GM19238 (cell line): ENCODE measurements around the gene ECHS1.
A peak's percentile ranks its signal among the peaks of the same experiment; 100 is the strongest.
"Not testable (repeated sequence)": the region's sequence is repeated elsewhere in the genome, so short reads cannot be mapped to it uniquely, and the experiment has no call there.

ENCODE experiments used
- DNase-seq: peaks from one replicate; pipeline ENCODE4 v3.0.0; 2011; ENCODE audit warnings: low spot score; ENCODE audit not compliant: insufficient read length

Gene ECHS1

DNA sequence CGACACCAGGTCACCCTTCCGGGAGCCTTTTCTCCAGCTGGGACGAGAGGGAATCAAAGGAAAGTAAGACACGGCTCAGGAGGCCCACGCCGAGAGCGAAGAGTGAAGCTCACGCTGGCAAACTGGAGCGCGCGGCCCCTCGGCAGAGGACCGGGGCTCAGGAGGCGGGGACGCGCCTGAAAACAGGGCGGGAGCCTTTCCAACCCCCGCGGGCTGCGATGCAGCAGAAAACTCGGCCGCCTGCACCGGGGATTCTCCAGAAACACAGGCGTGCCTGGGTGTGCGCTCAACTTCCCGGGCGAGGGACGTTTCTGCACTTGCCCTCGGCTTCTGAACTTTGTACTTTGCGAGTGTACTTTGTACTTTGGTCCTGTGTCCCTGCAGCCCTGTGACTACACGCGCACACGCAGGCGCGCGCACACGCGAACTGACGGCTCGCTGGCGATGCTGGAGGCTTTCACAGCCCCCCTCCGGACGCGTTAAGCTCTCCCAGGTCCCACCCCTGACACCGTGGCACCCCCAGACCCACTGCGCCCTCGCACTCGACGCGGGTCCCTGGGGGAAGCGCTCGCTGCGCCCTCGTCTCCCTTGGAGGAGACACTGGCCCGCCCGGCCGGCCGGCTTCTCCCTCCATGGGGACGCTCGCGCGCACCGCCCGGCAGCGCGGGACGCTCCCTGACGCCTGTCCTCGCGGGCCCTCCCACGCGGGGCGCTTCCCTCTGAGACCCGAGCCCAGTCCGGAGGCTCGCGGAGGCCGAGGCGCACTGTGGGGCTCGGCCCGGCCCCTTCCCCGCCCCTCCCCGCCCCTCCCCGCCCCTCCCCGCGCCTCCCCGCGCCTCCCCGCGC, 5.3 kb upstream of the ECHS1 start:
- DNase-seq: peak; percentile 60

DNA sequence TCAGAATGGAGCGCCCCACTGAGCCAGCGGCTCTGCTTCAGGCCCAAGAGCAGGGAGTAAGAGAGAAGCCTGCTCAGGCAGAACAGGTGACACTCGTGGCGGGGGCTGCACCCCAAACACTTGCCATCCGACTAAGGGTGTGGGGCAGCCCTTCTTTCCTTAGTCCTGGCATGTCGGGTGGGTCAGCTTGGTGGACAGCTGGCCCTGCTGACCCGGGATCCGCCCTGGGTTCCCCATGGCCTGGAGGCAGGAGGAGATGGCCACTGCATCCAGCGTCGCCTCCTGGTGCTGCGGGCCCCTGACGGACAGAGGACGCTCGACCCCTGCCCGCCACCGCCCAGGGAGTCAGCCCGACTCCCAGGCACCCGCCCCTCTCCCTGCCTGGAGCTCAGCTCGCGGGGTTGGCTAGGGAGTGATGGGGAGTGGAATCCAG, 4.7 kb upstream of the ECHS1 start:
- no peak for DNase-seq

DNA sequence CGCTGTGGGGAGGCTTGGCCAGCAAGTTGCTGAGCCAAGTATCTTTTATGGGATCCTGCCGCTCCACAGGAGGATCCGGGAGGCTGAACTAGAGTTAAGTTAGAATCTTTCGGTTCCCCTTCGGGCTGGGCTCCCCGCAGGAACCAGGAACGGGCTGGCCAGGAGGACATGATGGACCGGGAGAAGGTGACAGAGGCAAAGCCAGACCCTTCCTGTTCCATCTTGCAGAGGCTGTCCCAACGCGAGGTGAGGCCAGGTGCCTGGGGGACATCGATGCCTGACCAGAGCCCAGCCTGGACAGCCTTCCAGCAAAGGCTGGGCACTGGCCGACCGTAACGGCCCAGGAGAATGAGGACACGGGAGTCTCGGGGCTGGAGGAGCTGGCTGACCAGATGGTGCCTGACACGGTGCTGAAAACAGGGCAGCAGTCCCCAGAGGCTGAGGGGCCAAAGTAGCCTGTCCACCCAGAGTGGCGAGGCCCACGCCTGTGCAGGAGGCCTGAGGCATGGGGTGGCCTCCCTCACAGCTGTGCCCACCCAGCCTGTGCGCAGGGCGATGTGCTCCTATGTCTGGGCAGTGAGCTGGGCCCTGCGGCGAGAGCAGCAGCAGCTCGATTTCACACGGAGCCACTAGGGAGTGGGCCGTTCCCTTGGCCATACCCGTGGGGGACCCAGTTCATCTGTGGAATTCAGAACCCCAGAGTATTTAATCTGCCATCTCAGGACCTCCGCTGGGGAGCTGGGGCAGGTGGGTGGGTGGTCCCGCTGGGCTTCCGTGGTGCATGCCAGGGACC, 4.1 kb upstream of the ECHS1 start:
- DNase-seq: no peak

DNA sequence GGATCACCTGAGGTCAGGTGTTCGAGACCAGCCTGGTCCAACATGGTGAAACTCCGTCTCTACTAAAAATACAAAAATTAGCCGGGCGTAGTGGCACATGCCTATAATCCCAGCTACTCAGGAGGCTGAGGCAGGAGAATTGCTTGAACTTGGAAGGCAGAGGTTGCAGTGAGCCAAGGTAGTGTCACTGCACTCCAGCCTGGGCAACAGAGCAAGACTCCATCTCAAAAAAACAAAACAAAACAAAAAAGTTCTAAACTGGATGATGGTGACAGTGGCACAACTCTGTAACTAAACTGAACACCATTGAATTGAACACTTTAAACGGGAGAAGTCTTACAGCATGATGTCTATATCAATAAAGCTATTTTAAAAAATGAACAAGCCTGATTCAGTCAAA, 3.0 kb upstream of the ECHS1 start:
- DNase-seq: not testable (repeated sequence)

DNA sequence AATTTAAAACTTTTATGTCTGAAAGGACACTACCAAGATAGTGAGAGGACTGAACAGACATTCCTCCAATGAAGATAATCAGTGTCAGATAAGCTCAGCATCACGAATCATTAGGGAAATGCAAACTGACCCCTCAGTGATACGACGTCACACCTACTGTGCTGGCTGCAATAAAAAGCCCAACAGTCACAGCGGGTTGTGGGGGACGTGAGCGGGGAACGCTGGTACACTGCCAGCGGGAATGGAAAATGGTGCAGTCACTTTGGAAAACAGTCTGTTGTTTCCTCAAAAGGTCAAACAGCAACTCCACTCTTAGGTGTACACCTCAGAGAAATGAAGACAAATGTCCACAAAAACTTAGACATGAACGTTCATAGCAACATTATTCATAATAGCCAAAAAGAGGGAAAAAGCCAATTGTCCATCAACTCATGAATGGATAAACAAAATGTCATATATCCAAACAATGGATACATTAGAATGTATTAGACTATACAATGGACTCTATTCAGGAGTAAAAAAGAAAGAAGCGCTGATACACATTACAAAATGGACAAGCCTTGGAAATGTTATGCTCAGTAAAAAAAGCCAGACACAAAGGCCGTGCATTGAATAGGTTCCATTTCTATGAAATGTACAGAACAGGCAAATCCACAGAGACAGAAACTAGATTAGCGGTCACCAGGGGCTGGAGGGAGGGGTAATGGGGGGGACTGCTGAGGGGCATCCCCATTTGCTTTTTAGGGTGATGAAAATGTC, 2.4 kb upstream of the ECHS1 start:
- no peak for DNase-seq

DNA sequence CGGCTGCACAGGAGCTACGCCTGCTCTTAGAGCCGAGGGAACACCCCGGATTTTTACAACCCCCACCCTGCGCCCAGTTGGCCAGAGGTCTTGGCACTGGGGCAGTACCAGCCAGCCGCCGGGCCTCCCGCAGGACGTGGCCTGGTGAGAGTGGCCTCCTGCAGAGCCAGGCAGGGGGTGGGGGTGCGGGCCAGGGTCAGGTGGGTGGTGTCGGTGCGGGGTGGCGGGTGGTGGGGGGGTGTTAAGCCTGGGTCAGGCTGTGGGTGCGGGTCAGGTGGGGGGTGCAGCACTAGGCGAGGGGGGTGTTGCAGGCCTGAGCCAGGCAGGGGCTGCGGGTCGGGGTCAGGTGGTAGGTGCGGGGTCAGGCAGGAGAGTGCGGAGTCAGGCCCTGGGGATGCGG, 647 bp downstream of the ECHS1 start:
- no peak for DNase-seq

DNA sequence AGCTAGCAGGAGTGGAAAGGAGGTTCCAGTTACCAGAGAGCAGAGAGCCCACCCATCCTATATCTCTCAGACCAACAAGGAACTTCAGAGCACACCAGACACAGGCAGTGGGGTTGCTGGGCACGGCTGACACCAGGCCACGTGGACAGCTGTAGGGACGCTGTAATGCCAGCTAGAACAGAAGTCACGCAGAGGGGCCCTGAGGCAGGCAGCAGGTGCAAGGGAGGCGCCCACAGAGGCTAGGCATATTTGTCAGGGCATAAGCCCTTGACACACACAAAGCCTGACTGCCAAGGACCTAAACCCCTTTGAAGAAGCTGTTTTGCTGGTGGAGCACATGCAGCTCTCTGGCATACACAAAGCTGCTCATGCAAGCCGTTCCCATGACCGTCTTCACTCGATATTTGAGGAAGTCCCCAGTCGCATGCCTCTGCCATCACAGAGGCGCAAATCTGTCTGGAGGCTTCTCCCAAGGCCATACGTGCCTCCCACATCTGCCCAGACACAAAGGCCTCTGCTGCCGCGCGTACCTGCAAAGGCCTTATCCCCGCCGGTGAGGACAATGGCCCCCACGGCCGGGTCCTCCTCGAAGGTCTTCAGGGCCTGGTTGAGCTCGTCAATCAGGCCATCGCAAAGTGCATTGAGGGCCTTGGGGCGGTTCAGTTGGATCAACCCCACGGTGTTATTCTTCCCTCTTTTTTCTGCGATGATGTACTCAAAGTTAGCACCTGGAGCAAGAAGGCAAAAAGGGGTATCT, 2.9 kb downstream of the ECHS1 start:
- DNase-seq: no peak

DNA sequence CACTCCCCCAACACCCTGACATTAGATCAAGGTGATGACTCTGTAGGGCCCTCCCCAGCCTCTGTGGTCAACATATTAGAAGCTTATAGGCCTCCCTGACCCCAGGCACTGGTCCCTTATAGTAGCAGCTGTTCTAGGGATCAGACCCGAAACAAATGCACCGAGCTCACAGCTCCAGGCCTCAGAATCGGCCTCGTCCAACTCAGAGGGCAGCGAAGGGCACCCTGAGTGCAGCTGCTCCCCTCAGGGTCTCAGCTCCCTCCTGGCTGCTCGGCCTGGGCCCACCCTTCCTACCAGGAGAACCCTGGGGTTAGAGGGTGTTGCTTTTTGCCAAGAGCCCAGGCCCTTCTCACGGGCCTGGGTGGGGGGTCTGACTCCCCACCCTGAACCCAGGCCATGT, 5.0 kb downstream of the ECHS1 start:
- no peak for DNase-seq

DNA sequence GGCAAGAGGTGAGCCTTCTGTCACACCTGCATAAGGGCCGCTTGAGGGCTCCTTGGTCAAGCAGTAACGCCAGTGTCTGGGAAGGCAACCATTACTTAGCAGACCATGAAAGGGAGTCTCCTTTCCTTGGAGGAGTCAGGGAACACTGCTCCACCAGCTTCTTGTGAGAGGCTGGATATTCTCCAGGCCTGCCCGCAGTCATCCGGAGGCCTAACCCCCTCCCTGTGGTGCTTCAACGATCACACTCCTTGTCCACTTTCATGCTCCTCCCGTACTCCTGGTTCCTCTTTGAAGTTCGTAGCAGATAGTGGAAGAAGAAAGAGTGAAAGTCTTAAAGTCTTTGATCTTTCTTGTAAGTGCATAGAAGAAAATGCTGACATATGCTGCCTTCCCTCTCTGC, 5.7 kb downstream of the ECHS1 start:
- not testable (repeated sequence) for DNase-seq

DNA sequence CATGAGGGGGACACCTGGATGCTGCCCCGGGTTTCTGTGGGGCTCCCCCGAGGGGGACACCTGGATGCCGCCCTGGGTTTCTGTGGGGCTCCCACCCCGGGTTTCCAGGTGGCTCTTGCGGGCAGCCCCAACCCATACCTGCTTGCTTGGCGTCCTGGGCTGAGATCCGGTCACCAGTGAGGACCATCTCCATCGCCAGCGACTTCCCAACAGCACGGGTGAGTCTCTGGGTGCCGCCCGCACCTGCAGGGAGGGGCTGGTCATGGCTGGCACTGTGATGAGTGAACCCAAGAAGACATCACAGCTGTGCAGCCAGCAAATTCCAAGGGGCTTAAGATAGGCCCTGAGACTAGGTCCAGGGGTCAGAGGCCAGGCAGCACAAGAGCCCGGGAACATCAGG, 6.4 kb downstream of the ECHS1 start:
- DNase-seq: no peak

DNA sequence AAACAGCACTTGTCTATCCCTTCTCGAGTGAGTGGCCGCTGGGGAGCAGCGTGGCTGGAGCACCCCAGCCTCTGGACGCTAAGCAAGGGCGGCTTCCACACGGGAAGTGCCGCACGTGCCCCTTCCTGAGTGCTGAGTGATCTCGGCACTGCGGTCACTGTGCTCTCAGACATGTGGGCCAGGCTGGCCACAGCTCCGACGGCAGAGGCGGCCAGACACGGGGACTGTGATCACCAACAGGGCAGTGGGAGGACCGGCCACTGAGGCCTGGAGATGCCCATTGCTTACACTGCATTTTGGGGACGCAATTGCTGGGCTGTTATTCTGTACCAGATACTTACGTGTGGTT, 7.0 kb downstream of the ECHS1 start:
- no peak for DNase-seq

DNA sequence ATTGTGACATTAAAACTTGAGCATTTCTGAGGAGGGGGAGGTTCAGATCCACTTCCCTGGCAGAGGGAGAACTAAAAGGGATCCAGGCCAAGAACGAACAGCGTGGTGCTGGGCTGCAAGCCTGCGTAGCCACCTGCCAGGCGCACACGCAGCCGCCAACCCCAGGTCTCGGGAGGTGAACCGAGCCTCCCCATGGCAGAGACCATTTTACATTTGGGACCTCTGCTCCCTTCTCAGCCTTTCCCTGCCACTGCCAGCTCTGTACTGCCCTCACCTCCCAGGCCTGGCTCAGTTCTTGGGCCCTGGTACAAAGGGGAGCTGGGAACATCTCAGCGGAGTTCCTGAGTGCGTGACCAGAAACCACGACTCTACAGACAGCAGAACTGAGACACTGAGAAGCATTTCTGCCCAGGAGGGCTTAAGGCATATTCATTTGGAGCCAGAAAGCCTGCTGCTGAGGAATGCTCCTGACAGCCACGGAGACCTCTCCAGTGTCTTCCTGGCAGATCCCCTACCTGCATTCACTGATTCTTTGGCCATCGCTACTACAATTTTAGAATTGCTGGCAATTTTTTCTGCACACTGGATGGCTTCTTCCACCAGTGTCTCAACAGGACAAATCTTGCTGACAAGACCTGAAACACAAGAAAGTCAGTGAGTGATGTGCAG, 7.6 kb downstream of the ECHS1 start:
- no peak for DNase-seq

DNA sequence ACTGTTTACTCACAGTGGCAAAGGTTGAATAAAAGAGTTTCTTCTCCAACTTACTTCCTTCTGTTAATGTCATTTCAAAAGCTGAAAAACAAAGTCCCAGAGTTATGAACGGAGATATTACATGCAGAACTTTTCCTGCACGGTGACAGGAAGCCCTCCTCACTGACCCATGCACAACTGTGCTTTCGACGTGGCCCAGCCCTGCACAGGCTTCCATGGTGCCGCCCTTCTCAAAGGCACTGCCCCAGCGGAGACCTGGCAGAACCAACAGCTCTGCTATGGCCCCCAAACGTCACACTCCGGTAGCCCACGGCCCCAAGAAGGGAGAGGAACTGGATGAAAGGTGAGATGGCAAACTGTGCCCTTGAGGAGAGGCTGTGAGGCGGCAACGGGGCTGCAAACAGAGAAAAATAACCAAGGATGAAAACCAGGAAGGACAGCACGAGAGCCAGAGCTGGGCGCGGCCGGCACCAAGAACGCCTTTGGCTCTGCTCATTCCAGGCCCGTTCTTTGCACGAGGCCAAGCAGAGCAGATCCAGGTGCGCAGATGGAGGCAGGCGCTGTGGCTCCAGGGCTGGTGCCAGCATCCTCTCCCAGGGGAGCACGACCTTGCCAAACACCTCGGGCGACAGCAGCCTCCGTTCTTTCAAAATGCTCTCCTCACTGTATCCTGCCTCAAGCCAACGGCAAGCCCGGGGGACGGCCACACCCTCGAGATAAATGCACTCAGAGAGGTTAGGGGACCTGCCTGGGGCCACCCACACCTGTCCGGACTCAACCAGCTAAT, 8.3 kb downstream of the ECHS1 start:
- DNase-seq: no peak

DNA sequence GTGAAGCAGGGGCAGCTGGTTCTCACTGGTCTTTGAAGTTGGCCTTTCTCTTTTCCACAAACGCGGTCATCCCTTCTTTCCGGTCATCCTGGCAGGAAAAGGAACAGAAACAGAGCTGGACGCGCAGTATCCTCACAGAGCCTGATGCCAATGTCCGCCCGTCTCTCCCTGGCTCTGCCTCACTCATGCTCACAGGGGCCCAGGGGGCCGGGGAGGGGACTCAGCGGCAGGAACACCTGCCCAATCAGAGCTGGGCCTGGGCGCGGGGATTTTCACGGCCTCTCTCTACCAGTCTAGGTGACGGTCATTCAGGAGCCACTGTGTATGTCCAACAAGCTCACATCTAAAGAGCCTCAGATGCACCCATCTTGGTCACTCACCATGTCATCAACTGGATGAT, 10.3 kb downstream of the ECHS1 start:
- no peak for DNase-seq

DNA sequence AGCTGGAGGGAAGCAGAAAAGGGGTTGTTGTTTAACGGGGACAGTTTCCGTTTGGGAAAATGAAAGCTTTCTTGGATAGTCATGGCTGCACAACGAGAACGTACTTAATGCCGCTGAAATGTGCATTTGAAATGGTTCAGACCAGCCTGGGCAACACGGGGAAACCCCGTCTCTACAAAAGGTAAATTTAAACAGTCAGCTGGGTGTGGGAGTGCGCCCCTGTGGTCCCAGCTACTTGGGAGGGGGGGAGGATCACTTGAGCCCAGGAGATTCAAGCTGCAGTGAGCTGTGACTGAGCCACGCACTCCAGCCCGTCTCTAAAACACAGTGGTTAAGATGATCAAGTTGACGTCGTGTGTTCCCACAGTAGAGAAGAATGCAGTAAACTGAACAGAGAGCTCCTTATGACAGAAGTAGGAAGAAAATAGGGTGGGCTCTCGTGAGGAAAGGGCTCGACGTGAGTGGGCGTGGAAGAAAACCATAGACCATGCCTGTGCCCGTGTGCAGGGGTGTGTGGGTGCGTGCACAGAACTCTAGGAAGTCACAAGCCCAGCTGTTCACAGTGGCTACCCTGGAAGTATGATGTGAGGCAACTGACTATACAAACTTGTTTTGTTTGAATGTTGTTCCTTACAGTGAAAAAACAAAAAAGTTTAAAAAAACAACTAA, 11.2 kb downstream of the ECHS1 start:
- no peak for DNase-seq

DNA sequence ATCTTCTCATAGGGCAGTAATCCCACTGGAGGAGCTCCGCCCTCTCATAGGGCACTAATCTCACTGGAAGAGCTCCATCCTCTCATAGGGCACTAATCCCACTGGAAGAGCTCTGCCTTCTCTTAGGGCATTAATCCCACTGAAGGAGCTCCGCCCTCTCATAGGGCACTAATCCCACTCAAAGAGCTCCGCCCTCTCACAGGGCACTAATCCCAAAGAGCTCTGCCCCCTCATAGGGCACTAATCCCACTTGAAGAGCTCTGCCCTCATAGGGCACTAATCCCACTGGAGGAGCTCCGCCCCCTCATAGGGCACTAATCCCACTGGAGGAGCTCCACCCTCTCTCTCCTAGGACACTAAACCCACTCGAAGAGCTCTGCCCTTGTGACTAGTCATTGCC, 11.9 kb downstream of the ECHS1 start:
- DNase-seq: no peak

DNA sequence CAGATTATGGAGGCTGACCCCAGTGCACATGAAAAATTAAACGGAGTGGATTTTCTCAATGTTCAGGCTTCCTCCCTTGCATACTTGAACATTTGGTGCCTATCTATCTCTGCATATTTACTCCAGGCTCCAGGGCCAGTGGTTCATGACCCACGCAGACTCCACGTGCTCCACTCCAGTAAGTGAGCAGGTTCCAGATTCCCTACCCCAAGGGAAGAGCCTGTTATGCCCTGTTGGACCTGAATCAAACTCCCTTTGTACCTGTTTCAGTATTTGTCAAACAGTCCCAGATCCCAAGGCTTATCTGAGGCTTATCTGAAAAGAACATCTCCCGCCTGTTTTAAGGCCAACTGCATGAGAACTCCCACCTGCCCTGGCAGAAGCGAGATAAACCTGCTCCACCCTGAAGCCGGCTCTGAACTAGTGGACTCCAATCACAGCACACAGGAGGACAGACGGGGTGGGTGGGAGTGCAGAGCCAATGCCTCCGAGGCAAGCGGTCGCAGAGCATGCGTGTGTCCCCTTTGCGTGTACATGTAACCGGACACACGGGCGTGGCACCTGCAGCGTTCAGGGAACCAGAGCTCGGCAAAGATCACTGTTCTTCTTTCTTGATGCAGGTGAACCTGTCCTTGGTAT, 13.1 kb downstream of the ECHS1 start:
- no peak for DNase-seq

DNA sequence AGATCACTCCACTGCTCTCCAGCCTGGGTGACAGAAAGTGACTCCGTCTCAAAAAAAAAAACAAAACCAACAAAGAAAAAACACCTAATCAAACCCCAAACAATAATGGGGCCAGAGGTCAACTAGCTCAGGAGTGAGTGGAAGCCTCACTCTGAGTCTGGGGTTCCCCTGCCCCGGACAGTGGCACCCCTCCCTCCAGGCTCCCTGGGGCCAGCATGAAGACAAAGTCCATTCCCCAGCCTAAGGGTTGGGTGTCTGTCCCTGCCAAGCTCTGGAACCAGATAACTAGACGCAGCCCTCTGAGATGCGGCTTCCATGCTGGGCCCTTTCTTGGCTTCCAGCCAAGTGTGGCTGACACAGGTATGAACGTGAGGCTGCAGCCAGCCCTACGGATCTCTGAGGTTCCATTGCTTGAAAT, 13.6 kb downstream of the ECHS1 start:
- DNase-seq: no peak

DNA sequence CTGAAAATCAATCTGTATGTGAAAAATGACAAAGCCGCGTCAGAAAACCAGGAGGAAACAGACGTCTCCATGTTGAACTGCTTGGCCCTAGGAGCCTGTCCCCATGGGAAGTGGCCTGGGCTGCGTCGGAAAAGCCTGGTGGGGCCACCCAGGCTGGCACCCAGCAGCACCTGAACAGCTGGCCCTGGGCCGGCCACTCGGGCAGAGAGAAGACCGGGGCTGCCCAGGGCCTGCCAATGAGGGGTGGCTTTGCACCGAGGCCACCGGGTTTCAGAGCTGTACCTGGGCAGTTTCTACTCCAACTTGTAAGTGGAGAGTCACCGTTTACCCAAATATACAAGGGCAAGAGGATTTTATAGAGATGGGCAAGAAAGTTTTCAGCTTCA, 14.2 kb downstream of the ECHS1 start:
- DNase-seq: no peak
